Measurements from ENCODE around the gene FABP6. TPM values are rescaled to one million over a fixed set of nuclear protein-coding genes. Genes with fewer than 3 reads are reported as not detected.

FABP6 gene
- total RNA-seq, 1 donor from 2014 or later, result 4.8 TPM

DNA sequence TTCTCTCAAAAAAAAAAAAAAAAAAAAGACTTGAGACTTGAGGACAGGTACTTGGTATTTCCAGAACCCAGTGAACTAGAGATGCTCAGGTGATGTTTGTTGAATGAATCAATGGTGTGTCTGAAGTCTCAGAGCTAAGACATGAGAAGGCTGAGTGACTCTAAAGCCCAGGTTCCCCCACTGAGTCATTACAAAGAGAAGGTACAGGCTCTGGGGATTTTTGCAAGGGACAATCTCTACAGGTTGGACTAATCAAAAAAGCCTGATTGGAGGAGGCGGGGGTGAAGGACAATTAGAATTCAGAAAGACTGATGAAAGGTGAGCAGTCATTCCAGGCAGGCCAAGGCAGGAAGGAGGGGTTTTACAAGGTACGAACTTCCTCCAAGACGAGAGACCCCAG lies 8.2 kb upstream of the FABP6 start:
- Histone ChIP-seq H3K9ac (no peak overlapping the region), H3F3A (ENCODE audit: low read depth) (no peaks in the 10 kb centered on the region), H3K9me3 (ENCODE audit: low read depth) (no peaks in the 10 kb centered on the region), H3K4me1 (no peaks in the 10 kb centered on the region), H2AFZ (replicated peaks) (no peak overlapping the region), H4K20me1 (ENCODE audit: low read depth) (no peaks in the 10 kb centered on the region), H3K4me2 (no peak overlapping the region), H3K27ac (no peak overlapping the region), H3K79me2 (ENCODE audit: low read depth) (no peaks in the 10 kb centered on the region), H3K27me3 (no peaks in the 10 kb centered on the region), H3K36me3 (no peaks in the 10 kb centered on the region), H3K4me3 (no peak overlapping the region)
- no peak for DNase-seq (ENCODE audit: low spot score)
- Mint-ChIP-seq H3K4me3 (no peak overlapping the region), H3K27me3 (ENCODE audit: insufficient read depth, low read depth) (peaks cover 4% of the 10 kb centered on the region), H3K9me3 (no peaks in the 10 kb centered on the region), H3K4me1 (no peaks in the 10 kb centered on the region), H3K27ac (no peak overlapping the region), H3K36me3 (no peaks in the 10 kb centered on the region)
- TF ChIP-seq, protein P1, sequence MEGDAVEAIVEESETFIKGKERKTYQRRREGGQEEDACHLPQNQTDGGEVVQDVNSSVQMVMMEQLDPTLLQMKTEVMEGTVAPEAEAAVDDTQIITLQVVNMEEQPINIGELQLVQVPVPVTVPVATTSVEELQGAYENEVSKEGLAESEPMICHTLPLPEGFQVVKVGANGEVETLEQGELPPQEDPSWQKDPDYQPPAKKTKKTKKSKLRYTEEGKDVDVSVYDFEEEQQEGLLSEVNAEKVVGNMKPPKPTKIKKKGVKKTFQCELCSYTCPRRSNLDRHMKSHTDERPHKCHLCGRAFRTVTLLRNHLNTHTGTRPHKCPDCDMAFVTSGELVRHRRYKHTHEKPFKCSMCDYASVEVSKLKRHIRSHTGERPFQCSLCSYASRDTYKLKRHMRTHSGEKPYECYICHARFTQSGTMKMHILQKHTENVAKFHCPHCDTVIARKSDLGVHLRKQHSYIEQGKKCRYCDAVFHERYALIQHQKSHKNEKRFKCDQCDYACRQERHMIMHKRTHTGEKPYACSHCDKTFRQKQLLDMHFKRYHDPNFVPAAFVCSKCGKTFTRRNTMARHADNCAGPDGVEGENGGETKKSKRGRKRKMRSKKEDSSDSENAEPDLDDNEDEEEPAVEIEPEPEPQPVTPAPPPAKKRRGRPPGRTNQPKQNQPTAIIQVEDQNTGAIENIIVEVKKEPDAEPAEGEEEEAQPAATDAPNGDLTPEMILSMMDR (IDR thresholded peaks at IDR 0.05), result no peak
- TF ChIP-seq EZH2 (IDR thresholded peaks at IDR 0.05), result no peak
- TF ChIP-seq EZH2phosphoT487 (IDR thresholded peaks at IDR 0.05), result no peak

DNA sequence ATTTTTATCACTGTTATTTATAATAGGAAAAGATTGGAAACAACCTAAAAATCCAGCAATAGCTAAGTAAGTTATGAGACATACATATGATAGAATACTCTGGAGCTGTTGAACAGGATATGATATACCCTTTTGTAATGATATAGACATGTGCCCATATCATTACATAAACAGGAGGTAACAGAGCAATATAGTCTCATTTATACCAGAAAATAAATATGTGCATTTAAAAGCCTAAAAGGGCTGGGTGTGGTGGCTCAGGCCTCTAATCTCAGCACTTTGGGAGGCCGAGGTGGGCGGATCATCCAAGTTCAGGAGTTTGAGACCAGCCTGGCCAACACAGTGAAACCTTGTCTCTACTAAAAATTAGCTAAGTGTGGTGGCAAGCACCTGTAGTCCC lies 2.3 kb upstream of the FABP6 start:
- no peak for DNase-seq (ENCODE audit: low spot score)
- Histone ChIP-seq H3F3A (ENCODE audit: low read depth) (no peaks in the 10 kb centered on the region), H3K27me3 (no peaks in the 10 kb centered on the region), H2AFZ (replicated peaks) (no peak overlapping the region), H3K9ac (no peak overlapping the region), H3K79me2 (ENCODE audit: low read depth) (no peaks in the 10 kb centered on the region), H3K4me1 (no peaks in the 10 kb centered on the region), H3K36me3 (no peaks in the 10 kb centered on the region), H3K4me3 (no peak overlapping the region), H4K20me1 (ENCODE audit: low read depth) (no peaks in the 10 kb centered on the region), H3K9me3 (ENCODE audit: low read depth) (no peaks in the 10 kb centered on the region), H3K4me2 (no peak overlapping the region), H3K27ac (no peak overlapping the region)
- no peak overlapping the region for H3K27ac Mint-ChIP-seq
- H3K4me3 Mint-ChIP-seq, result no peak overlapping the region
- no peaks in the 10 kb centered on the region for H3K9me3 Mint-ChIP-seq
- TF ChIP-seq EZH2 (IDR thresholded peaks at IDR 0.05) (no peak), EZH2phosphoT487 (IDR thresholded peaks at IDR 0.05) (no peak)
- TF ChIP-seq, protein P1 (IDR thresholded peaks at IDR 0.05), result no peak
- H3K27me3 Mint-ChIP-seq (ENCODE audit: insufficient read depth, low read depth), result peaks cover 4% of the 10 kb centered on the region
- H3K36me3 Mint-ChIP-seq, result no peaks in the 10 kb centered on the region
- peaks cover 1% of the 10 kb centered on the region for H3K4me1 Mint-ChIP-seq

DNA sequence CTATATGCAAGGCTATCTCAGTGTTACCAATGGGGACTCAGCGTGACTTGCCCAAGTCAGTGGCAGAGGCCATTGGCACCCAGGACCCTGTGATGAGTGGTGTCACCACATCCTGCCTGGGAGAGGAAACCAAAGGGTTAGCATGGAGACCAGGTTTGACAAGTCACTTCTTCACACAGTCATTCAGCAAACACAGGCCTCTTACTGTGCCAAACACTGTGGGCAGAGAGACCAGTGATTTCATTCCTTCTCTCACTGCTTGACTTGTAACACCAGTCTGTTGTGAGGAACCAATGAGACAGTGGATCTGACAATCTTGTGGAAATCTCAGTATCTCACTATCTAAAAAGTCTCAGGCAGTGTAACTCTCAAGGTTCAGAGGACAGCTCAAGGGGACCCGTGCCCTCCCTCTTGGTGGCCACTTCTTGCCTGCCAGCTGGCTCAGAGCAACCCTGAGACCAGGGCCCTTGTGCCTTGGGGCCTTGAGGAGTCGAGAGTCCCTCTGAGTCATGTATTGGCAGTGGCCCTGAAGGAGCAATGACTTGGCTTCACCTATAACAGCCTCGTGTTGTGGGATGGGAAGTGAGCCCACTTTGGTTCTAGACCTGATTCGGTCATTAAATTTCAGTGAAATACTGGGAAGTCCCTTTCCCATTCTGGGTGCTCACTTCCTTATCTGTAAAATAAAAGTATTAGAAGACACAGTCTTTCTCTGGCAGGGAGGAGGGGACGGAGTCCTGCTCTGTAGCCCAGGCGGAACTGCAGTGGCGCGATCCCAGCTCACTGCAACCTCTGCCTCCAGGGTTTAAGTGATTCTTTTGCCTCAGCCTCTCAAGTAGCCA lies 1.6 kb downstream of the FABP6 start:
- H4K20me1 ChIP-seq (ENCODE audit: low read depth), result no peaks in the 10 kb centered on the region
- H3F3A ChIP-seq (ENCODE audit: low read depth), result no peaks in the 10 kb centered on the region
- H3K27ac ChIP-seq, result no peak overlapping the region
- no peak for TF ChIP-seq EZH2phosphoT487 (IDR thresholded peaks at IDR 0.05)
- TF ChIP-seq, protein P1 (IDR thresholded peaks at IDR 0.05), result no peak
- no peak for TF ChIP-seq EZH2 (IDR thresholded peaks at IDR 0.05)
- H3K9ac ChIP-seq, result no peak overlapping the region
- no peak overlapping the region for H3K4me3 ChIP-seq
- no peaks in the 10 kb centered on the region for H3K9me3 ChIP-seq (ENCODE audit: low read depth)
- no peaks in the 10 kb centered on the region for H3K27me3 ChIP-seq
- Mint-ChIP-seq H3K4me1 (peaks cover 4% of the 10 kb centered on the region), H3K36me3 (no peaks in the 10 kb centered on the region), H3K9me3 (no peaks in the 10 kb centered on the region), H3K27ac (no peak overlapping the region), H3K4me3 (no peak overlapping the region), H3K27me3 (ENCODE audit: insufficient read depth, low read depth) (peaks cover 2% of the 10 kb centered on the region)
- DNase-seq (ENCODE audit: low spot score), result no peak
- H3K79me2 ChIP-seq (ENCODE audit: low read depth), result no peaks in the 10 kb centered on the region
- no peak overlapping the region for H2AFZ ChIP-seq (replicated peaks)
- no peaks in the 10 kb centered on the region for H3K36me3 ChIP-seq
- H3K4me2 ChIP-seq, result no peak overlapping the region
- H3K4me1 ChIP-seq, result no peaks in the 10 kb centered on the region
